NCI-H2081 treated with DMSO at 0.1 percent for 48 hours (cell line): ENCODE data around the gene RGS1.
"Not testable (repeated sequence)": the region's sequence is repeated elsewhere in the genome, so short reads cannot be mapped to it uniquely, and the experiment has no call there.

Source experiments
- DNase-seq: peaks from one replicate; lab custom pipeline; 2025; lab: John Stamatoyannopoulos, UW

Gene RGS1, protein sequence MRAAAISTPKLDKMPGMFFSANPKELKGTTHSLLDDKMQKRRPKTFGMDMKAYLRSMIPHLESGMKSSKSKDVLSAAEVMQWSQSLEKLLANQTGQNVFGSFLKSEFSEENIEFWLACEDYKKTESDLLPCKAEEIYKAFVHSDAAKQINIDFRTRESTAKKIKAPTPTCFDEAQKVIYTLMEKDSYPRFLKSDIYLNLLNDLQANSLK

DNA sequence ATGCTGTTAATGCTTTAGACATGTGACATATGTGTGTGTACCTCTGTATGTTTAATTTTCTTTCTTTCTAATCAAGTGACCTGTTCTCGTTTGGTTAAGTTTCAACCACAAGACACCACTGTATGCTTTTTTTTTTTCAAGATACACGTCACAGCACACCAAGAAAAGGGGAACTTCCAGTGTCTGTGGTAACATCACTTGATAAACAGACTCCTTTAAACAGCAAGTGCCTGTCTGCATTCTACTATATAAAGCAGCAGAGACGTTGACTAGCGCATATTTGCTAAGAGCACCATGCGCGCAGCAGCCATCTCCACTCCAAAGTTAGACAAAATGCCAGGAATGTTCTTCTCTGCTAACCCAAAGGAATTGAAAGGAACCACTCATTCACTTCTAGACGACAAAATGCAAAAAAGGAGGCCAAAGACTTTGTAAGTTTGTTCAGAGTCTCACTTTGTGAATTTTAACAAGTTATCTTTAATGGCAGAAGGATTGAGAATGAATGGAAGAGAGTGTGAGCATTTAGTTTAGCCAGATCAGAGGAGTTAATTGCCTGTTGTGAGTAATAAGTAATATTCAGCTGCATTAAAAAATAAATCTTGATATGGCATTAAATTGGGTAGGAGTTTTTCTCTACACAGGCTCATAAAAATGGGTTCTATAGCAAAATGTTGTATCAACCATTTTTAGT lies at the start of gene RGS1:
Gene RGS1 (plus strand): TSS at position 275 of the 691 bp plus-strand sequence. CDS start 20 bp downstream, at position 295.
- no peak for DNase-seq

DNA sequence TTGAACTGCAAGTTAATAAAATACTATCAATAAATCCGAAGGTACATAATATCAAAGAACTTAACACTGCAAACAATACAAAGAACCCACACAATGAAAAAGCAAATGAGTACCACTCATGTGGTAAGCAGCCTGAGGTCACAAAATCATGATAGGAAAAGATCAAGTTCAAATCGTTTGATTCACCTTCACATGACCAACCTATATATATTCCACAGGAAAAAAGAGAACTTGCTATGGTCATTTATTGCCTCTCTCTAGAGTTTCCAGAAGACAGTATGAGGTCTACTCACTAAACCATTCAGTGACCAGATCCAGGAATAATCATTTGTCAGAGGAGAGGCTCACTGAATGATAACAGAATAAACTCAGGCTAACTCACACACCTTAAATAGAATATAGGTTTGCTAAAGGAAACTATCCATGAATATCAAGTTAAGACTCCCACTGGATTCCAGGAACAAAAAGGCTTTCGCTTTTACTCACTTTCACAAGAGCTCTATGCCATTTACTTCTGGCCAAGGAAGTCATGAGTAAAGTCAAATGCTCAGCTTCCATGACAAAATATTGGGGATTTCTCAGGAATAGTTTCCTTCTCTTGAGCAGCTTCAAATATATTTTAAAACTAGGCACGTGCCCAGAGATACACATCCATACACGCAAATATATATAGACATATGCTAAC lies 48.3 kb upstream of the RGS1 start:
- no peak for DNase-seq

DNA sequence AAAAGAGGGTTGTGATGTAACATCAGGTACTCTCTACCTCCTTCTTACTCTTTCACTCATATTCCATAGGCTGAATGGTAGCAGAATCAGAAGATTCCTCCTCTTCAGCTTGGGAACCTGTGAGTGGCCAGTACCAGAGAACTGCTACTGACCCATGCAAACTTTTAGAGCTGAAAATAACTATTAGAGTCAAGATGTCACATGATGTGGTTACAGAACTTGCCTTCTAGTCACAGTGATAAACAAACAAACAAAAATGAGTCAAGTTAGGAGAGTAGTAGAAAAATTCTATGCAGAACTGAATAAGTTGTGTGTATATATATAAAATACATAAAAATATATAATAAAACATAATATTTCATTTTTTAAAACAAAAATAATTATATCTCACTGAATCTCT lies 47.6 kb upstream of the RGS1 start:
- no peak for DNase-seq

DNA sequence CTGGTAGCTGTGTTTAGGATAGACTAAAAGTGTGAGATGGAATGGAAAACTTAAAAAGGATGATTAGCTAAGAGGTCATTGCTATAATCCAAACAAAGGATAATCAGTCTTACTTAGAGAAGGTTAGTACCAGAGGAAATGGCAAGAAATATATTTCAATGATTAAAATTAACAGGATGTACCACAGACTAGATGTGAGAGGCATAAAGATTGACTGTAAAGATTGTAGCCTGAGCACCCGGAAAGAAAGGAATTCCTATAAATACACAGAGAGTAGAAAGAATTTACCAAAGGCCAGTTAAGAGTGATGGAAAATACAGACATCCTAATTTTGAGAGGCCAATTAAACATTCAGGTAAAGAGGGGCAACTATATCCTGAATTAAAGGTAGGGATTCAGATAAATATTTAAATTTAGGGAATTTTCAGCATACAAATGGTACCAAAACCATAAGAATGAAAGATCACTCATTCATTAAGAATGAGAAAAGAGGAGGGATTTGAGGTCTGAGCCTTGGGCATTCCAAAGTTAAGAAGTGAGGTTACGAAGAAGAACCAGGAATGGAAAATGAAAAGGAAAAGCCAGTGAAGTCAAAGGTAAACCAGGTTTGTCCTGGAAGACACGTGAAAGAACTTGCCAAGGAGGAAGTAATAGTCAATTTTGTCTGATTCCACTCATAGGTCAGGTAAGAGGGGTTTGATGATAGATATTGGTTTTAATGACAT lies 46.4 kb upstream of the RGS1 start:
- DNase-seq, result no peak

DNA sequence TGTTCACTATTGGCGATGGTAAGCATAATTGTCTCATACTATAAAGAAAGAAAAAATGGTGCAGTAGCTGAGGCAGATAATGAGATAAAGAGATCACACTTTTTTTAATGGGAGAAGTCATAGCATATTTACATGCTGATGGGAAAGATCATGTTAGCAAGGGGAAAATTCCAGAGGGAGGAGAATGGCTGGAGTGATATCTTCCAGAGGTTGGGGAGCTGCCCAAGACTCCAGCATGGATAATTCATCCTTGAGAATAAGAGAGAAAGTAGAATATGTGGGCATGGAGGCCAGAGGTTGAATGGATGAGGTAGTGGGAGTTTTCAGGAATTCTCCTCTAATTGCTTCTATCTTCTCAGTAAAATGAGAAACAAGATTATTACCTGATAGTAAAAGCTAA lies 45.8 kb upstream of the RGS1 start:
- no peak for DNase-seq

DNA sequence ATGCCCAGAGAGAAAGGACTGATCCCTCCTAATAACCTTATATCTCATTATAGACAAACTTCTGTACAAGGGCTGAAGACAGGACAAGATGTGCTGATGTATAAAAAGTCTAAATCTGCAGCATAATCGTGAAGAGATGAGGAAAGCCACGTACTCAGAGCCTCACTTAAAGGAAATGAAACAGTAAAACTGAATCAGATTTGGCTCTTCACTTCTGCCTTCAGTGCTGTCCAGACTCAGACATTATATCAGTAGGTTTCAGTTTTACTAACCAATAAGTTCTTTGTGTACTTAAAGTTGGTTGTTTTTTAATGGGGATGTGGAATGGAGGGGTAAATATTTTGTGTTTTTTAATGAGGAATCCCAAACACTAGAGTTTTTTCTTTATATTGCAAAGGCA lies 45.3 kb upstream of the RGS1 start:
- no peak for DNase-seq

DNA sequence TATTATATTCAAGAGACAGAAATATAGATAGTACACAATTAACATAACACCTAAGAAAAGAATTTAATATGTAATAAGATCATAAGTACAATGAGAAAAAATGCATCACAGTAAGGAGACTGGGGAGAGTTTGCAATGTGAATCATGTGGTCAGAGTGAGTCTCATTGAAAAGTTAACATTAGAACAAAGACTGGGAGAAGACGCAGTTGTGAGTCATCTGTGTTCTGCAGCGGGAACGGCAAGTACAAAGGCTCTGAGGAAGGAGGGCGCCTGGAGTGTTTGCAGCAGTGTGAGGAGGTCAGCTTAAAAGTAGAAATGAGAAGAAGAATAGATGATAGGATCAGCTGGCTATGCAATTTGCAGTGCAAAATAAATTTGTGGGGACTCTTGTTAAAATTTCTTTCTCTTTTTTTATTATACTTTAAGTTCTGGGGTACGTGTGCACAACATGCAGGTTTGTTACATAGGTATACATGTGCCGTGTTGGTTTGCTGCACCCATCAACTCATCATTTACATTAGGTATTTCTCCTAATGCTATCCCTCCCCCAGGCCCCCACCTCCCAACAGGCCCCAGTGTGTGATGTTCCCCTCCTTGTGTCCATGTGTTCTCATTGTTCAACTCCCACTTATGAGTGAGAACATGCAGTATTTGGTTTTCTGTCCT lies 44.4 kb upstream of the RGS1 start:
- DNase-seq, result not testable (repeated sequence)

DNA sequence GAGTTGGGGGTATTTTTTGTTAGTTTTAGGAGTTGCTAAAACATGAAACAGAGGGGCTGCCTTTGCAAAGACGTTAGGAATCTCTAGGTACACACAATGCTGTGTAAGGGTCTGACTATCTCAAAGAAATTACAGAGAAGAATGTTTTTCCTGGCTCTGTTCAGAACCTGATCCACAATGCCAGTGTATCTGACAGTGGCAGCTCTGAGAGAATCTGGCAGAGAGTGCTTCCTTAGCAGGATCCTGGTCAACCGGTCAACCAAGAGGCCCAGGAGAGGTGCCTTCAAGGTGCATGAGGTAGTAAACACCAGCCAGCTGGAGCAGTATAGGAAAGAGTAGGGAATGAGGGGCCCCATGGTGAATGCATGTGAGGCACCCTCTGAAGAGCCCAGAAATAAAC lies 40.9 kb upstream of the RGS1 start:
- DNase-seq, result no peak

DNA sequence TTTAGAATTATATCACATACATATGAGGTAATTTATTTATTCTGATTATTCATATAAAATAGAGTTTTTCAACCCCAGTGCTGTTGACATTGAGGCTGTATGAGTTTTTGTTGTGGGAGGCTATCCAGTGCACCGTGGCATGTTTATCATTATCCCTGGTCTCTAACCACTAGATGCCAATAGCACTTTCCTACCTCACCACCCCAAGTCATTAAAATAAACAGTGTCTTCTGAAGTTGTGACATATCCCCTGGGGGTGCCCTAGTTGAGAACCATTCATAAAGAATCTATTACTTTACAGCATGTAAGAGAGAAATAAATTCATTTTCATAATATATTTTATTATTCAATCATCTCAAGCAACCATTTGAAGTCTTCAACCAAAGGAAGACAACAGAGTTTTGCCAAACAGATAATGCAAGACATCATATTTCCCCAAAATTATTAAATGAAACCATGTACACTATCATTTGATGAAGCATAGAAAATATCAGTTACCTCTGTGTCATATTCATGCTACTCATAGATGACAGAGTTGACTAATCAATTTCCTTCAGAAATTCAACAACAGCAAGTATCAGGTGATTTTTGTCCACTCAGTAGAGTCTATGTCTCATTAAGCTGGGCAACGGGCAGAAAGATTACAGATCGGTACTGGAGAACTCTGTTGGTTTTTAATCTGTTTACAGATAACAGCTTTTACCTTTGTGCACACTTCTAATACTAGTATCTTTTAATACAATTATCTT lies 39.5 kb upstream of the RGS1 start:
- DNase-seq, result no peak

DNA sequence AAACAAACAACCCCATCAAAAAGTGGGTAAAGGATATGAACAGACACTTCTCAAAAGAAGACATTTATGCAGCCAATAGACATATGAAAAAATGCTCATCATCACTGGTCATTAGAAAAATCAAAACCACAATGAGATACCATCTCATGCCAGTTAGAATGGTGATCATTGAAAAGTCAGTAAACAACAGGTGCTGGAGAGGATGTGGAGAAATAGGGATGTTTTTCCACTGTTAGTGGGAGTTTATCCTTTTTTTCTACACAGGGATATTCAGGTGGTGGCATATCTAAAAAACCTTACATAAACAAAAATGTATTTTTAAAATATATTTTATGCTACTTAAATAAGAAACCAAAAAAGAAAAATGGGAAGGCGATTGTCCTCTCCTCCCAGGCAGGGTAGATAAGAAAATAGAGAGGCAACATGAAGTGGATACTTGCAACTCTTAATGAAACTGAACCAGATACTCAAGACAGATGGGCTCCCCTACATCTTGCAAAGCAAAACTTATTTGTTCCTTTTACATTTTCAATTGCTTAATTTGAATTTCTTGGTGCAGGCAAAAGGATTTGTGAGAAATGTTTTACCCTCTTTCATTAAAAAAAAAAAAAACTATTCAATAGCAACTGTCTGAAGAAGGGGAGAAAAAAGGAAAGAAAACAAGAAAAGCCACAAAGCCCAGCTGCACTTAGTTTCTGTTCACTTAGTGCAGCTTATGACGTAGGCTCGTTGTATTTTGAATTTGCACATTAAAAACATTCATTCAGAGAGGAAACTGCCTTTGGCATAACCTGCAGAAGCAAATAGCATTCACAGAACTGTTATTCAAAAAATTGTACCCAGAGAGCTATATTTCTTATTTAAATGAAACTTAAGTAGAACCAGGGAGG lies 36.9 kb upstream of the RGS1 start:
- DNase-seq, result no peak

DNA sequence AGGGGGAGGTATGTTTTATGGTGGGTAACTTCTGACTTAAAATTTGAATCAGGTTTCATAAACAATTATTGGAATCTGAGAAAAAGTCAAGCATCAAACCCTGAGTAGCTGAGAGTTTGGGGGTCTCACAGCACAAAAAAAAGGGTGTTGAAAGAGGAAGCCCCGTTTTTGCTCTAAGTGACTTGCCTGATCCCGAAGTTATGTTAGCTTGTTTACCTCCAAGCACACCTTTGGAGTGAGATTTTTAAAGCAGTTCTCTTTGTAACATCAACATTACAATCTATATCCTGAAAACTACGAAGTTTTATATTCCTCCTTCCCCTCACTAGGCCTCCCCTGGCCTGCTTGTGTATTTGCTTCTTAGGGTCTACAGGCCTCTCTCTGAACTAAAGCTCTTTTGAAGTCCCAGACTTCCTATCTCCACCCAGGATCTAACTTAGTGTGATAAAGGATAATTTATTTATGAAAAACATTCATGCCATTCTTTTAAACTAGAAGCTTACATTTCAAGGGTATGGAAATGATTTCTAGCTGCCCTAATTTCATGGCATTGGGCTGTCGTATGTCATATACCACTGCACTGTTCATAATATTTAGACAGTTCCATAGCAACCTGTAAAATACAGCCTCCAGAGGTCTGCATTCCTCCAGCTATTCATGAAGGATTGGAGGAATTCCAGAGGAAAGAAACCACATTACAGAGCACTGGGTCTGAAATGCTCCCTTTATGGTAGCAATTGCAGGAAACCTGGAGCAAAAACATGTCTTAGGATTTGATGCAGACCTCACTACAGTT lies 36.1 kb upstream of the RGS1 start:
- DNase-seq, result no peak

DNA sequence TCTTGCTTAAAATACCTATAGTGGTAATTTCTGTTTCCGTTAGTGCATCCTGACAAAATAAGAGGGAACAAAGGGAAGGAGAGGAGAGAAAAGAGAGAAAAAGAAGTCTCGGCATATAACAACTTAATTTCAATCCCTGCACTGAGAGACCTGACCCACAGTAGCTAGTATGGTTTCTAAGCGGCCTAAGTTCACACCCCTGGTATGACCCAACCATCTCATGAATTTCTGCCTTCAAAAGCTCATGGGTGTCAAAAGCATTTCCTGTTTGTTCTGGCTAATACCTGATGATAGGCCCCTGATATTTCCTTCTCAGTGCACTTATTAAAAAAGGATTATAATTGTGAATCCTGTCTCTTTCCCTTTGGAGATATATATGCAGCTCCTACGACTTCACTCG lies 32.1 kb upstream of the RGS1 start:
- DNase-seq, result no peak

DNA sequence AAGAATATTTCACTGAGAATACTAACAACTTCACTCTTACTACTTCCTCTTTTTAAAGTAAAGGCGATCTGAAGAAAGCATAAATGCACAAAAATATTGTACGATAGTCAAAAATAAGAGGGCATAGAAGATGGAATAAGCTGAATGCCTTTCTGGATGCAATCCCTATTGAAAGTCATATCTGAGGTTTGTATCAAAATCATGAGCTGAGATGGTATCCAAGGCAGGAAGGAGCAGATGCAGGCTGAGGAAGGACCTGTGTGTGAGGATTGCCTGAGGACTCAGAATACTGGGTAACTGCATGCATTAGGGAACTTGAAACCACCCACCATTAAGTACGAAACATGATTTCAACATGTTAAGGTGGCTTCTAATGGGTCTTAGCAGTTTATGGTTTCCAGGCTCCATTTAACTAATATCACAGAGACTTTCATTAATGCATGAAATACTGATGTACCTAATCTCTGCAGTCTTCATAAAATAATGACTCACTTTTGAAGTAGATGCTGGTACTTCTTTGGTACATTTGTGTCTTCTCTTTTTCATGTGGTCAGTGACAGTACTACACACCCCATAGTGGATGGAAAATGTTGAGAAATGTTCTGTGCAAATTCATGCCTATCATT lies 29.6 kb upstream of the RGS1 start:
- no peak for DNase-seq

DNA sequence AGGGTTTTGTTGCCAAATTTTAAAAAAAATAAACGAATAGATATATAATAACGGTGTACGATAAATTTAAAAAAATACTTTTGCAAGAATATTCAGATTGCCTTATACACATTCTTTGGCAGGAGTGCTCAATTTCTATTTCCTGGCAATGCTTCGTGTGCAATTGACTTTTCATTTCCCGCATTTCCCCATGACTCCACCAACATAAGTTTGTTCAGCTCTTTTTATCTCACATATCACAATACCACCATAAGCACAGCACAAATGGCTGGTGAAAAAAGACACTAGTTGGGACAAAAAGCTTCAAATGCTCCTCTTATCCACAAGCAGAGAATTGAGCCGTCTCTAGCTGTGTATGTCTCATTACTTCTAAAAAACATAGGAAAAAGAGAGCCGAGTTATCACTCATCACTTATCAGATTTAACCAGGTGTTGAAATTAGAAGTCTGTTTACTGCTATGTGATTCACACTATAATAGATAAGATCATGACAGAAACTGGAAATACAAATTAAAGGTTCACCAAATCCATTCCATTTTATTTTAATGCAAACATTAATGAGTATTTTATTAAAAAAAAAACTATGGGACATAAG lies 28.9 kb upstream of the RGS1 start:
- DNase-seq, result no peak

DNA sequence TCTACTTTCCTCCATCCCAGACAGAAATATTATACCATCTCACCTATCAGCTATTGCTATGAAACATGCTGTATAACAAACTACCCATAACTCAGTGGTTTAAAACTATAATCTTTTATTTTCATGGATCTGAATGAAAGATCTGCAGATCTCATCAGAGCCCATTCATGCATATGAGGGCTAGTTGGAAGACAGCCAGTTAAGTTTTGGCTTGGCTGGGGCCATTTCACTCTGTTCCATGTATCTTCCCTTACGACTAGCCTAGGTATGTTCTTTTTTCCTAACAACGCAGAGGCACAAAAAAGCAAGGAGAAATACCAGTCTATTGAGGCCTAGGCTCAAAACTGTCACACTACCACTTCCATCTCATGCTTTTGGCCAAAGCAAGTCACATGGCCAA lies 28.1 kb upstream of the RGS1 start:
- no peak for DNase-seq

DNA sequence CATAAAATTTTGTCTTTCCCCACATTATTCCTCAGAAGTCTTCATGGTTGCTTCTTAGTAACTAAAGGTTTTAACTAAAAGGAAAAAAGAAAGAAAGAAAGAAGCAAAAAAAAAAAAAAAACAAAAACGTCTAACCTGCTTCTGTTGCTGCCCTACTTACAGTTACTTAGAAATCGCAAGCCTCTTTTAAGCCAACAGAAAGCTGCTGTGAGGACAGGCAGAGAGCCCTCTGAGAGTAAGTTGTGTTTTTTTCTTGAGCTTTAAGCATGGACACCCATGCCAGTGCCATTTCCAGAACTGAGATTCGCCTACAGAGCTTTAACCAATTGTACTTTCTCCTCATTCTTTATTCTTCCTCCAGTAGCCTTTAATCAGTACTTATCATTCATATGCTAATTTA lies 25.6 kb upstream of the RGS1 start:
- DNase-seq, result no peak

DNA sequence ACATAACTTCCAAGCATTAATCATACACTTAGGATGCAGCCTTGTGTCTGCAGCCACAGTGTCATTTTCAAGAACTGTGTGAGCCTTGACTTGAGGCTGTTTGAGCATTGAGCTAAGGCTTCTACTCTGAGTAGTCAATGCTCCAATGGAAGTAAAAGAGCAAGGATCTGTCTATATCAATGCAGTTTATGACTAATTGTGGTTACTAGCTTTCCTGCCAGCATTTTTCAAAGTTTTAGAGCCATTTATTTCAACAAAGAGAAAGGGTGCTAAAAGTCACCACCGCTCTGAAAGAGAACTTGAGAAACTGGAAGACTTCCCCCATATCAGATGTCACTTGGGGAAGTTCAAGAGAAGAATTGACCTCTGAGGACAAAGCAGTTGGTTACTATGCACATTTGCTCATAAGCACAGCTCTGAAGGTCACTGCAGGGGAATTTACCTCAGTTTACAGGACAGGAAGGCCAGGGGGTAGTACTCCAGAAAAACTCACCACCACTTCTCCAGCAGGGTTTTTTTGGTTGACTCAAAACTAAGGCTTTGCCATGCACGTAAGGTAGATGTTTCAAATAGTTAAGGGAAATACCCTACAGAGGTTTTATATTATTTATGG lies 24.5 kb upstream of the RGS1 start:
- DNase-seq, result no peak

DNA sequence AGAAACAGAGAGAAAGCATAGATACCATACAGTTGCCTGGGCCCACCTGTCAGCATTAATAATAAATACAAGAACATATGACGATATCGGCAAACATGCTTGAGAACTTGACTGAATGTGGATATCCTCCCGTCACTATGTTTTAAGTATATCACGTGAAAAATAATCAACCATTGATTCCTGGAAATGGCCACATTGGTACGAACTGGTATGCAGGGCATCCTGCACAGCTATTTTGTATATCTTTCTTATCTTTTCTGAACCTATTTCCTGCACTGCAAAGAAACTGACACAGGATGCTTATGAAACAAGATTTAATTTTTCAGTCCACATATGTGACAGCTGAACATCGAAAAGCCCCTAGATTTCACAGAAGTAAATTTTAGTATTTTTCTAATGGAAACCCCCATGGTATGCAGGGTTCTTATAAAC lies 22.8 kb upstream of the RGS1 start:
- DNase-seq, result no peak
